HFFc6 (cell line): Measurements from ENCODE around the gene NTSR1. TPM values are rescaled to one million over a fixed set of nuclear protein-coding genes. Genes with fewer than 3 reads are reported as not detected.

Experiments used
- DNase-seq: peaks from one replicate; pipeline ENCODE4 v3.0.0-alpha.2; 2018
- H3K27ac Mint-ChIP-seq: 2 replicates; pipeline ENCODE4 v1.8.0; 2020; ENCODE audit warnings: mild to moderate bottlenecking, mixed read lengths
- H3K27me3 Mint-ChIP-seq: 2 replicates; pipeline ENCODE4 v1.8.0; 2021; ENCODE audit warnings: mild to moderate bottlenecking, moderate library complexity, mixed read lengths; ENCODE audit not compliant: insufficient read depth
- H3K36me3 Mint-ChIP-seq: 2 replicates; pipeline ENCODE4 v1.8.0; 2021; ENCODE audit warnings: low read depth, mixed read lengths
- H3K4me1 Mint-ChIP-seq: 2 replicates; pipeline ENCODE4 v1.8.0; 2020; ENCODE audit warnings: low read depth, mixed read lengths
- H3K4me3 Mint-ChIP-seq: 2 replicates; pipeline ENCODE4 v1.8.0; 2020; ENCODE audit warnings: mild to moderate bottlenecking, moderate library complexity, mixed read lengths
- H3K9me3 Mint-ChIP-seq: 2 replicates; pipeline ENCODE4 v1.8.0; 2020; ENCODE audit warnings: mild to moderate bottlenecking, mixed read lengths
- total RNA-seq, 6 experiments: library from RNA; stranded (reverse); fragmentation: NEBNext Ultra II Directional; extraction: Animal tissue kit (Norgen Biotek cat#: 25700); gene quantifications; 2 replicates in 1 of 6; 3 replicates in 5 of 6; pipeline ENCODE4 v1.2.3, GENCODE V29; 2021
- TF ChIP-seq, protein P1 (sequence below): fragments of 200-600 bp; sonication (generic); IDR thresholded peaks from 2 replicates; pipeline ENCODE4 v1.5.0; 2021; ENCODE audit warnings: antibody characterized with exemption, mild to moderate bottlenecking

Gene NTSR1
- total RNA-seq, 6 experiments from 2014 or later, result 3.1 to 6.5 (median 5.6) TPM

DNA sequence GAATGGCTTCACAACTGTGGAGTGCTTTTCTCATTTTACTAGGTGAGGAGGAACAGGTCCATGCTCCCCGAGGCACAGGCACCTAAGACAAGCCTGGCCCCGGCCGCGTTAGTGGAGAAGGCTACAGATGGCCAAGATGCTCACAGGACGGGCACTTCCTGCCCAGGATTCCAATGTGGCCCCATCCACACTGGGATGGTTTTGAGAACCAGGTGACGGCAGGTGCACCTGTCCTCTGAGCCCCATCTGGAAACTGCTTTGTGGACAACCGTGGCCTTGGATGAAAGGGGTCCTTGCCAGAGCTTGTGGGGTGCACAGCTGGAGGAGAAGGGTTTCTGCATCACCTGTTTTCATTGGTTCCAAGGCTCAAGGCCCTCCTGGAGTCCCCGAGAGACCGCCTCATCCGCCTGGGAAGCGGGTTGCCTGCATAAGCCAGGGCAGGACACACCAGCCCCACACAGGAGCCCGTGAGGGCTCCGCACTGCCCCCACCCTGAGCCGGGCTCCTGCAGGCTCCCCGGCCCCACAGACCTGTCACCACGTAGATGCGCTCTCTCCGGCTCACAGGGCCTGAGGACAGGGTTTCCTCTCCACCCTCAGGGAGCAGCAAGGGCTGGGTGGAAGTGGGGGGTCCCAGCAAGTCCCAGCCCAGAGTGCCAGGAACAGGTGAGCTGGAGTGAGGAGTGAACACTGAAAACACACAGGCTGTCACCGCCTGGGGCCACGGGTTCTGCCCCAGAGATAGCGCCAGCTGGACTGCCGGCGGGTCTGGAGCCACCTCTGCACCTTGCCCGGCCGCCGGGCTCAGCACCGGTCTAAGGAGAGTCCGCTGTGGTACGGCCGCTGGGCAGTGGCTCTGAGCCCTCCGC is 18.3 kb downstream of the NTSR1 start:
- H3K27me3 Mint-ChIP-seq, result peaks cover 17% of the 10 kb centered on the region
- no peak overlapping the region for H3K27ac Mint-ChIP-seq
- no peak overlapping the region for H3K4me3 Mint-ChIP-seq
- no peak for DNase-seq
- TF ChIP-seq, protein P1, sequence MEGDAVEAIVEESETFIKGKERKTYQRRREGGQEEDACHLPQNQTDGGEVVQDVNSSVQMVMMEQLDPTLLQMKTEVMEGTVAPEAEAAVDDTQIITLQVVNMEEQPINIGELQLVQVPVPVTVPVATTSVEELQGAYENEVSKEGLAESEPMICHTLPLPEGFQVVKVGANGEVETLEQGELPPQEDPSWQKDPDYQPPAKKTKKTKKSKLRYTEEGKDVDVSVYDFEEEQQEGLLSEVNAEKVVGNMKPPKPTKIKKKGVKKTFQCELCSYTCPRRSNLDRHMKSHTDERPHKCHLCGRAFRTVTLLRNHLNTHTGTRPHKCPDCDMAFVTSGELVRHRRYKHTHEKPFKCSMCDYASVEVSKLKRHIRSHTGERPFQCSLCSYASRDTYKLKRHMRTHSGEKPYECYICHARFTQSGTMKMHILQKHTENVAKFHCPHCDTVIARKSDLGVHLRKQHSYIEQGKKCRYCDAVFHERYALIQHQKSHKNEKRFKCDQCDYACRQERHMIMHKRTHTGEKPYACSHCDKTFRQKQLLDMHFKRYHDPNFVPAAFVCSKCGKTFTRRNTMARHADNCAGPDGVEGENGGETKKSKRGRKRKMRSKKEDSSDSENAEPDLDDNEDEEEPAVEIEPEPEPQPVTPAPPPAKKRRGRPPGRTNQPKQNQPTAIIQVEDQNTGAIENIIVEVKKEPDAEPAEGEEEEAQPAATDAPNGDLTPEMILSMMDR, result no peak
- peaks cover under 1% of the 10 kb centered on the region; the same call in 1 of the 2 replicates for H3K9me3 Mint-ChIP-seq
- peaks cover 13% of the 10 kb centered on the region for H3K36me3 Mint-ChIP-seq
- H3K4me1 Mint-ChIP-seq, result peaks cover 8% of the 10 kb centered on the region

DNA sequence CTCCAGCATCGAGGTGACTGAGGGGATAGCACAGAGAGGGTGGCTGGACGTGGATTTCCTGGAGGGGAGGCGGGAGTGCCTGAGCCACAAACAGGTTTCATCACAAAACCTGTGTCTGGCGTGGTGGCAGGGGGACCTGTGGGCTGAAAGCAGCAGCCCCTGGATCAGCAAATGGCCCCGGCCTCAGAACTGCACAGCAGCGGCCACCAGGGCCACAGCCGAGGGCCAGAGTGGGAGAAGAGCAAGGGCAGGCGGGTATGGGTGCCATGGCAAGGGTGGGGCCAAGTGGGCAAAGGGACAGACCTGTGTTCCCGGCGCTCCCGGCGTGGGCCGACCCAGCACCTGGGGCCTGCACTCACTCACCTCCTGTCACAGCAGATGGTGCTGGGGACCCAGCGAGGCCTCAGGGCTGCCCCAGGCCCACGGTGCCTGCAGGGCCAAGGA is 19.0 kb downstream of the NTSR1 start:
- H3K4me1 Mint-ChIP-seq, result peaks cover 1% of the 10 kb centered on the region; the same call in 1 of the 2 replicates
- peaks cover 8% of the 10 kb centered on the region for H3K36me3 Mint-ChIP-seq
- peaks cover 12% of the 10 kb centered on the region for H3K27me3 Mint-ChIP-seq
- no peaks in the 10 kb centered on the region; the same call in 1 of the 2 replicates for H3K9me3 Mint-ChIP-seq
- DNase-seq, result no peak
- H3K4me3 Mint-ChIP-seq, result no peak overlapping the region
- TF ChIP-seq, protein P1, result no peak
- no peak overlapping the region for H3K27ac Mint-ChIP-seq

DNA sequence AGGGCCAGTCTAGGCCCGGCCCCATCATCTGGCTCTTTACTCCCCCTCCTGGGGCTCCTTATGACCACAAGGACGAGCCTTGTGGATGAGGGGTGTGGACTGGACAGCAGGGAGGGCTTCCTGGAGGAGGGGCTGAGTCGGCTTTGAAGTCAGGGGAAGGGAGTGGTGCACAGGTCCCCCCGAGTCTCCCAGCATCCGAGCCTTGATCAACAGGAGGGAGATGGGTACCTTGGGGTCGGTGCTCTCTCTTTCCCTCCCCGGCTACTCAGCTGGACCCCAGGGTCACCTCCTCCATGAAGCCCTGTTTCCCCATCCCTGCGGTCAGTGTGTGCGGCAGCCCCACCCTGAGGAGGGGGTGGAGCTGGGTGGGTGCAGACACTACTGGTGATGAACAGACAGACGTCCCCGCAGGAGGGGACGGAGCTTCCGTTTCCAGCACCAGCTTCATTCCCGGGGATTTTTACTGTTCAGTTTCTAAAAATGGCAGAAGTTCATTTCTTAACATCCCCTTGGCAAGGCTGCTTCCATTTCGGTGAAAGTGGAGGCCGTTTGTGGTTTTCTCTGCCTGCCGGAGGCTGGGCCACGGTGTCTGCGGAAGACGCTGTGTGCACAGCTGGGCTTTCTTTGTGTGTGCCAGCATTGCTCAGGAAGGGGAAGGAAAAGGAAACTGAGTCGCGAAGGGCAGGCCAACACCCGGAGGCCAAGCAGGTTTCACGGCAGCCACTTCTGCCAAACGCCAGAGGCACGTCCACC is 19.6 kb downstream of the NTSR1 start:
- TF ChIP-seq, protein P1, result no peak
- no peak overlapping the region for H3K27ac Mint-ChIP-seq
- DNase-seq, result no peak
- H3K27me3 Mint-ChIP-seq, result peaks cover 11% of the 10 kb centered on the region
- H3K4me1 Mint-ChIP-seq, result peaks cover 2% of the 10 kb centered on the region
- H3K4me3 Mint-ChIP-seq, result no peak overlapping the region
- H3K9me3 Mint-ChIP-seq, result no peaks in the 10 kb centered on the region; the same call in 1 of the 2 replicates
- H3K36me3 Mint-ChIP-seq, result peaks cover 9% of the 10 kb centered on the region; the same call in 1 of the 2 replicates

DNA sequence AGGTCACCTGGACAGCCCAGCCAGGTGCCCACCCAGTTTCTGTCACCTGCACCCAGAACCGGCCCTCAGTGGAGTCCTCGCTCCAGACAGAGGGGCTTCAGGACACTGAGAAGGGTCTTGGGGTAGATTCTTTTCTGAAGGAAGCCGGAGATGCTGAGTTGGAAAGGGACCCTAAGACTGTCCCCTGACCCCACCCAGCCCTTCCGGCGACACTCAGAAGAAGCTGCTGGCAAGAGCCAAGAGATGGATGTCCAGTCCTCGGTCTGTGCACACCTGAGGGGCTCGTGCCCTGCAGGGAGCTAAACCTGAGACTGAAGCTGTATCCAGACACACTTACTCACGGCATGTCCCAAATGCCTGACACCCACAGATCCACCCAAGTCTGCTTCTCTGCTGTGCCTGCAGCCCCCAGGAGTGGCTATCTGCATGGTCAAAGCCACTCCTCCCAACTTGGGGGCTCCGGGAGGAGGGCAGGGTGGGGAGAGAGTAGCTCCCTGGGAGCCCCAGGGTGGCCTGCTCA is 20.2 kb downstream of the NTSR1 start:
- no peak for DNase-seq
- H3K9me3 Mint-ChIP-seq, result no peaks in the 10 kb centered on the region; the same call in 1 of the 2 replicates
- H3K36me3 Mint-ChIP-seq, result peaks cover 13% of the 10 kb centered on the region; the same call in 1 of the 2 replicates
- H3K4me3 Mint-ChIP-seq, result no peak overlapping the region
- H3K27me3 Mint-ChIP-seq, result peaks cover 11% of the 10 kb centered on the region
- H3K4me1 Mint-ChIP-seq, result peaks cover 8% of the 10 kb centered on the region
- TF ChIP-seq, protein P1, result no peak
- no peak overlapping the region for H3K27ac Mint-ChIP-seq

DNA sequence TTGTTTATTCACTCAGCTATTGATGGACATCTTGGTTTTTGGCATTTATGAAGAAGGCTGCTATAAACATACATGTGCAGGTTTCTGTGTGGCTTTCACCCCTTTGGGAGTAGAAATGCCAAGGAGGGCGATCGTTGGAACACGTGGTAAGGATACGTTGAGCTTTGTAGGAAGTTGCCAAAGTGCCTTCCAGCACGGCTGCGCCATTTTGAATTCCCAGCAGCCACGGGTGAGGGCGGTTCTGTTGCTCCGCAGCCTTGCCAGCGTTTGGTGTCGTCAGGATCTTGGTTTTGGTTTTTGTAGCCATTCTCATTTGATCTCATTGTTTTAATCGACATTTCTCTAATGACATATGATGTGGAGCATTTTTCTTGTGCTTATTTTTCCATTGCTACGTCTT is 21.8 kb downstream of the NTSR1 start:
- no peaks in the 10 kb centered on the region for H3K9me3 Mint-ChIP-seq
- TF ChIP-seq, protein P1, result no peak
- peaks cover 6% of the 10 kb centered on the region for H3K27me3 Mint-ChIP-seq
- no peak for DNase-seq
- no peak overlapping the region for H3K27ac Mint-ChIP-seq
- H3K36me3 Mint-ChIP-seq, result peaks cover 13% of the 10 kb centered on the region; the same call in 1 of the 2 replicates
- no peak overlapping the region for H3K4me3 Mint-ChIP-seq
- peaks cover 14% of the 10 kb centered on the region for H3K4me1 Mint-ChIP-seq
